Activated CD4-positive, alpha-beta T cell treated with anti-CD3 and anti-CD28 coated beads for 1 hour (primary cell): ENCODE results near the gene TGM4.
A peak's percentile ranks its signal among the peaks of the same experiment; 100 is the strongest.

Experiments
- DNase-seq: peaks from one replicate; pipeline ENCODE4 v3.0.0-alpha.2; 2020

The TGM4 gene

GRCh38 chr3:44883213-44883955 lies 9.0 kb downstream of the TGM4 start:
- DNase-seq = no peak

GRCh38 chr3:44883999-44884431 lies 9.6 kb downstream of the TGM4 start:
- DNase-seq = no peak

DNA sequence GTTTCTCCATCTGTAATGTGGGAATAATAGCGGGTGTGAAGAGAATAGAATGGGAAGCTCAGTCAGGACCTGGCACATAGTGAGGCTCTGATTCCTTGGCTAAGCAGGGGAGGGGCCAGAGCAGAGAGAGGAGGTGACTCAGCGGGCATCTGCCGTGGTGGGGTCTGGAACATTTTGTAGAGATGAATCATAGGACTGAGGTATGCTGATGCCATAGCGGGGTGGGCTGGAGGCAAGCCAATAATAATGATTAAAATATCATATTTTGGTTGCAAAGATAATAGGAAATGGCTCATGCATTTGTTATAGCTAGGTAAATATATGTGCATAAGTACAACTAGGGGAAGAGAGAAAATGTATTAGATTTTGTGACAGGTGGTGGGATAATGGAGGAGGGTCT lies 11.2 kb downstream of the TGM4 start:
- DNase-seq = no peak

GRCh38 chr3:44886561-44886960 lies 12.2 kb downstream of the TGM4 start:
- DNase-seq = no peak

- DNase-seq = no peak
Observed at GRCh38 chr3:44887101-44887500, 12.7 kb downstream of the TGM4 start.

GRCh38 chr3:44890258-44890657 lies 15.8 kb downstream of the TGM4 start:
- no peak for DNase-seq

DNA sequence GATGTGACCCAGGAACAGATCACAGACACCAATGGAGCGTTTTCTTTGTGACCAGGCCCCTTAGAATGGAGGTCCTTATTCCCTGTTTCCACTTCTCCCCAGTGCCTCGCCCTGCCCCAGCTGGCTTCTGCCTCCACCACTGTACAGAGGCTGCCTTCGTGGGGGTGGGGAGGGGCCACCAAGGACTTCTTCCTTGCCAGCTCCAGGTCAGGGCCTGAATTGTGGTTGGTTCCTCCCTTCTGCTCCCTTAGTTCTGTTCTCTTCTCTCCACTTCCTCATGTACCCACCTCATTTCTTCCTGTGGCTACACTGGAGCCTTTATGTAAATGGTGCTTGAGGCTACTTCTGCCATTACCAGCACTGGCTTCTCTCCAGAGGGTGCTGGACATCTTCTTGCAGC lies 16.4 kb downstream of the TGM4 start:
- DNase-seq = no peak

- no peak for DNase-seq
Observed at GRCh38 chr3:44892689-44893088, 18.3 kb downstream of the TGM4 start.

DNA sequence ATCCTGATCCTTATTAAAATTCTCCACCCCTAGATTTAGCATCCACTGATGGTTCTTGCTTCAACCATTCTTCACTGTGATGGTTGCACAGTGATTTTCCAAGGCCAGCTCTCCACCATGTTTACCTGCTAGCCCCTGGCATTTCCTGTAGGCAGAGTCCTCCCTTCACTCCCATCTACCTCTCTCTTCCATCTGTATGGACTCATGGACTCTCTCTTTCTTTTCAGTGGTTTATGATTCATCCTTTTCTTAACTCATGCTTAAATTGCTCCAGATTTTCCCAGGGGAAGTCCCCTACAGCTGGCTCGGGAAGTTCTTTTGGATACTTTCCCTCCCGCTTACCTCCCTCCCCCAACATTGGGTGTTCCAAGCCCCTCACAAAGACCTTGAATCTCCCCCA lies 18.7 kb downstream of the TGM4 start:
- DNase-seq = no peak

DNA sequence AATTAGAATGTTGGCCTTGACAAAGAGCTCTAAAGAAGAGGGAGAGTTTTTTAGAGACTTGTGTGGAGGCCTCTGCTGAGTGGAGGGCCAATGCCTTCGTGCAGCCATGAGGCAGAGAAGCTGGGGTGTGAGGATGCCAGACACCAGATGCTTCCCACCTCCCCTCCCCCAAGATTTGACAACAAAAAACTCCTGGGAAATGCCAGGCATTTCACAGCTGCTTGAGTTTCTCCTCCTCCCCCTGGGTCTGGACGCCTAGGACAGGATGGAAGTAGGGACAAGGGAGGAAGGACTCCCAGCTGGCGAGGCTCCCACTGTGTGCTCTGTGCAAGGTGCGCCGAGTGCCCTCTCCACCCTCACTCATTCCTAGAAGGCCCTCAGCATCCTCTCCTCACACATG lies 20.1 kb downstream of the TGM4 start:
- no peak for DNase-seq

DNA sequence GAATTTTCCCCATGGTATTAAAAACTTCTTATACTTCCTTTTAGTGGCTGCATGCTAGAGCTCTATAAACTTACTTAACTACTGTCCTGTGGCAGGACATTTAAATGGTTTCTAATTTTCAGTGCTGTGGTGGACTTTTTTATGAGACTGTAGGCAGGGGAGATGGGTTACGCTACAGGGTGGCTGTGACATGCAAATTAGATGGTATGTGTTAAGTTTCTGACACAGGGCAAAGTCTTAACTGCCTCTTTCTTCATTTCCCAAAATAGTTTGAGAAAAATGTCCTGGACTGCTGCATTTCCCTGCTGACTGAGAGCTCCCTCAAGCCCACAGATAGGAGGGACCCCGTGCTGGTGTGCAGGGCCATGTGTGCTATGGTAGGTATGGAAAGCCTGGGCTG lies 22.0 kb downstream of the TGM4 start:
- no peak for DNase-seq

- no peak for DNase-seq
Observed at GRCh38 chr3:44899683-44900367, 25.4 kb downstream of the TGM4 start.

DNA sequence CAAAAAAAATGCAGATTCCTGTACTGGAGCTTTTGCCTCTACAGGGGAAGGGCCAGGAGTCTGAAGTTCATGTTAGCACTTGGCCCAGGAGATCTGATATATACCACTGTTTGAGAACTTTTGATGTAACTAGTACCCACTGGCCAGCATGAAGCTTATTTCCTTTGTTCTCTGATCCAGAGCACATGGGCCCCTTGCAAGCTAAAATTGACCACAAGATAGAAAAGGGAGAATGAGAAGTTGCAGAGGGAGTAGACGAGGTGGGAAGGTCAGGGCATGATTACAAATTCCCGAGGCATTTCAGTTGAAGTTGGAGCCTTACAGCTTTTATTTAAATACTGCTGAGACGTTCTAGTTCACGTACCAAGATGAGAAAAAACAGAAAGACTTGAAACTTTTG lies 28.2 kb downstream of the TGM4 start:
- DNase-seq = no peak

GRCh38 chr3:44903314-44903713 lies 28.9 kb downstream of the TGM4 start:
- DNase-seq = no peak

- no peak for DNase-seq
Observed at GRCh38 chr3:44903751-44904150, 29.3 kb downstream of the TGM4 start.

GRCh38 chr3:44905446-44906157 lies 31.2 kb downstream of the TGM4 start:
- DNase-seq = no peak

GRCh38 chr3:44906997-44907396 lies 32.6 kb downstream of the TGM4 start:
- DNase-seq = no peak

DNA sequence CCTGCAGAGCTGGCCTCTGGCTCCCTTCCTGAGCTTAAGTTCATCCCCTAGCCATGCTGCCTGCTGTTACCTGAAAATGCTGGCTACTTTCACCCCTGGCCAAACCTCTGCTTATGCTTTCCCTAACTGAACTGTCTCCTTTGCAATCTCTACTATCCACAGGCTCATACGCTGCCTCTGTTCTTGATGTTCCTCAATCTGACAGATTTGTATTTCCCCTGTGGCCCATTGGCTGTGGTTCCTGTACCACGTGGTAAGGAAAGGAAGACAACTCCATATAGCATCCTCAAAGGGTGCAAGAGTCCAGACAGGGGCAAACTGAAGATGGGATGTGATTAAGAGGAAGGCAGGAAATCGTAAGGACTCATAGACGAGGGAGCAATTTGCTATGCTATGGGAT lies 33.2 kb downstream of the TGM4 start:
- no peak for DNase-seq

DNA sequence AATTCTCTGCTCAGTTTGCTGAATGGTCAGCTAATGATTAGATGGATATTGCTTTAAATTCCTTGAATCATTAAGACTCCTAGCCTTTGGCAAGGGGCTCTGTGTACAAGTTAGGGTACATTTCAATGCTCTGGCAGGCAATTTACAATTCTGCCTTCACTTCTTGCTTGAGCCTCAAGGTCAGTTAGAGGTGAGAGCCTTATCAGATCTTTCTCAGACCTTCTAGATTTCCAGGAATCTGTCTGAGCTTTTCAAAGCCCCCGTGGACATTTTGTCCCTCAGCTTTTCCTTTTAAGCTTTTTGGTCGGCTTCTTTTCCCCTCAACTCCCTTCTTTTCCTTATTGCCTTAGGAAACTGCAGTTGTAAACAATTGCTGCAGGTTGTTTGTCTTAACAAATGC lies 34.7 kb downstream of the TGM4 start:
- DNase-seq = no peak

DNA sequence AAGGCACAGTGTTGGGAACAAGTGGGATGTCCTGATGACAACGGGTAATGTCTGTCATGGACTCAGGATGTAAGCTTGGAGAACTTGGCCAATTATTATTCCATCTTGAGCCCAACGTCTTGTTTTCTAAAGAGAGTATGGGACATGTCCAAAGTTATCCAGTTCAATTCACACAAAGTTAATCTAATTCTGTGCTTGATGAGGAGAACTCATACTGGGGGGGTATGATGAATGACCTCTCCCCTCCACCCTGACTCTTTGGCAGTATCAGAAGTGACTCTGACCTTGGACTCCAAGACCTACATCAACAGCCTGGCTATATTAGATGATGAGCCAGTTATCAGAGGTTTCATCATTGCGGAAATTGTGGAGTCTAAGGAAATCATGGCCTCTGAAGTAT lies 36.3 kb downstream of the TGM4 start:
- DNase-seq = no peak

- DNase-seq = peak; percentile 46
Observed at GRCh38 chr3:44913868-44914468, 39.6 kb downstream of the TGM4 start.

DNA sequence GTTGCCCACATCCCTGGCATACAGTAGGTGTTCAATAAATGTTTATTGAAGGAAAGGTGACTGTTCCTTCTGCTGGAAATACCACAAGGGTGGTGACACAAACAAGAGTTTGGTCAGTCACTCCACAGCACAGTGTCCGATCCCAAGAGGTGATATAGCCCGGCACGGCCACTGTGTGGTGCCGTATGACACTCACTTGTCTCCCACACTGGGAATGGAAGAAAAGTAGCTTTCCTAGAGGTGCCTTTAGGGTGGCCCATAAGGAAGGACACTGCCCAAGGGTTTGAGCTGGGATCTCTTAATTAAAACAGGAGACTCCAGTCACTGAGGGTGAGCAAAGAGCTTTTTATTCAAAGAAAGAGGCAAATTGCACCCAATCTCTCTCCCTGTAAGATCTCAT lies 40.5 kb downstream of the TGM4 start:
- DNase-seq = no peak

GRCh38 chr3:44915702-44916438 lies 41.5 kb downstream of the TGM4 start:
- no peak for DNase-seq
